ENCODE measurements around the gene MMP17. TPM values are rescaled to one million over a fixed set of nuclear protein-coding genes. Genes with fewer than 3 reads are reported as not detected.

MMP17 gene
- total and polyA plus RNA-seq, 2 donors (not counting 1 experiment from before 2014, with no cell fraction given): 14.8 to 140 TPM

DNA sequence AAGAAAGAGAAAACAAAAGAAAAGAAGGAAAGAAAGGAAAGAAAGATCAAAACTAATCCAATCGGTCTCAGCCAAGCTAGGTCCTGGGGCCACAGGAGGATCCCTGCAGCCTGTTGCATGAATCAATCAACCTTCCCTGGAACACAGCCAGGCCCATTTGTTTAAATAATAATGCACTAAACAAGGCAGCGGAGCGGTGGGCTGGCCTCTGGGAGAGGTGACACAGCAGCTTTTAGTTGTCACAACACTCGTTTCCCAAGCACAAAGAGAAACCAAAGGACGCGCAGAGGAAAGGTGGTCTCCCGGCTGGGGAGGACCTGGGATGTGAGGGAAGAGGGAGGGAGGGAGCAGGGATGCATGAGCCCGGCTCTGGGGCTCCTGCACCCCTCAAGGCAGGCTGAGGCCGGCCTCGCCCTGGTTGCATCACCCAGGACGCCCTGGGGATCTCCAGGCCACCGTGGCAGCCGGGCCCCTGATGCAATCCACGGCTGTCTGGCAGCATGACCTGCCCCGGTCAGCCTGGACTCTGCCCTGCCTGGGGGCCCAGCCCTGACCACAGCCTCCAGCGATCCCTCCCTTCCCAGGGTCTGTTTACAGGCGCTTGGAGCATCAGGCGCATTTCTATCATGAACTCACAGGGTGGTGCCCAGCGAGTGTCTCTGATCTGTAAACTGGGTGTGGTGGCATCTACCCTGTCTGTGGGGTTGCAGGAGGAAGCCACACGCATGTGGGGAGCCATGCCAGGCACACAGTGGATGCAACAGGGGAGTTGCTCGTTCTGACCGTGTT is 32.5 kb downstream of the MMP17 start:
- no peak overlapping the region for H3K9ac ChIP-seq (ENCODE audit: low read length)

More for the DNA sequence above, 32.5 kb downstream of the MMP17 start:
- Mint-ChIP-seq H3K27ac (no peak overlapping the region), H3K4me1 (peaks cover 2% of the 10 kb centered on the region), H3K9me3 (ENCODE audit: insufficient read depth) (no peaks in the 10 kb centered on the region), H3K27me3 (peaks cover 15% of the 10 kb centered on the region), H3K4me3 (no peak overlapping the region)
- TF ChIP-seq, protein P1, sequence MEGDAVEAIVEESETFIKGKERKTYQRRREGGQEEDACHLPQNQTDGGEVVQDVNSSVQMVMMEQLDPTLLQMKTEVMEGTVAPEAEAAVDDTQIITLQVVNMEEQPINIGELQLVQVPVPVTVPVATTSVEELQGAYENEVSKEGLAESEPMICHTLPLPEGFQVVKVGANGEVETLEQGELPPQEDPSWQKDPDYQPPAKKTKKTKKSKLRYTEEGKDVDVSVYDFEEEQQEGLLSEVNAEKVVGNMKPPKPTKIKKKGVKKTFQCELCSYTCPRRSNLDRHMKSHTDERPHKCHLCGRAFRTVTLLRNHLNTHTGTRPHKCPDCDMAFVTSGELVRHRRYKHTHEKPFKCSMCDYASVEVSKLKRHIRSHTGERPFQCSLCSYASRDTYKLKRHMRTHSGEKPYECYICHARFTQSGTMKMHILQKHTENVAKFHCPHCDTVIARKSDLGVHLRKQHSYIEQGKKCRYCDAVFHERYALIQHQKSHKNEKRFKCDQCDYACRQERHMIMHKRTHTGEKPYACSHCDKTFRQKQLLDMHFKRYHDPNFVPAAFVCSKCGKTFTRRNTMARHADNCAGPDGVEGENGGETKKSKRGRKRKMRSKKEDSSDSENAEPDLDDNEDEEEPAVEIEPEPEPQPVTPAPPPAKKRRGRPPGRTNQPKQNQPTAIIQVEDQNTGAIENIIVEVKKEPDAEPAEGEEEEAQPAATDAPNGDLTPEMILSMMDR (IDR thresholded peaks at IDR 0.05): no peak
- TF ChIP-seq EZH2 (IDR thresholded peaks at IDR 0.05; ENCODE audit: borderline replicate concordance, insufficient read depth, low read depth, low read length, poor library complexity, severe bottlenecking): no peak
- 74% methylated on average over 16 of the region's 22 CpGs for WGBS (ENCODE audit: insufficient coverage)
- H2AFZ ChIP-seq (ENCODE audit: insufficient read depth, low read depth, low read length, poor library complexity, severe bottlenecking): no peak overlapping the region
- no peak for ATAC-seq (ENCODE audit: low read depth)
- DNase-seq: no peak
- no peaks in the 10 kb centered on the region for H3K79me2 ChIP-seq (ENCODE audit: control insufficient read depth, insufficient read depth, low read length)
- no peak overlapping the region for H3K4me2 ChIP-seq (replicated peaks; ENCODE audit: low read depth, low read length, poor library complexity, severe bottlenecking)
- H3K36me3 ChIP-seq (replicated peaks in 1 of 2; ENCODE audit: control extremely low read depth in 1 of 2, control insufficient read depth in 1 of 2, extremely low read depth in 1 of 2, insufficient read depth in 2 of 2, low read length in 1 of 2): no peaks in the 10 kb centered on the region
- no peaks in the 10 kb centered on the region for H3K4me1 ChIP-seq (ENCODE audit: control insufficient read depth in 2 of 2, insufficient read depth in 2 of 2, low read length in 2 of 2)
- H3K9me3 ChIP-seq (ENCODE audit: control extremely low read depth in 1 of 3, control insufficient read depth in 2 of 3, insufficient read depth in 1 of 3, low read length in 2 of 3): peaks cover 0 to 5% (median 0%) of the 10 kb centered on the region in 3 donors
- no peaks in the 10 kb centered on the region for H4K20me1 ChIP-seq (ENCODE audit: control insufficient read depth, insufficient read depth, low read length, poor library complexity, severe bottlenecking)
- intact Hi-C loops (cut with micrococcal nuclease): no loop called here
- ChIA-PET CTCF (no interaction called here), POLR2A (no interaction called here)
- peaks cover 0 to 14% (median 0%) of the 10 kb centered on the region in 4 experiments for H3K27me3 ChIP-seq (replicated peaks in 1 of 4; ENCODE audit: control extremely low read depth in 1 of 4, control insufficient read depth in 3 of 4, insufficient read depth in 4 of 4, low read length in 3 of 4)
- H3K27ac ChIP-seq (ENCODE audit: low read length in 2 of 2): no peak overlapping the region
- H3K4me3 ChIP-seq (ENCODE audit: control extremely low read depth in 1 of 5, extremely low read depth in 1 of 5, insufficient read depth in 1 of 5, low read depth in 2 of 5, low read length in 4 of 5): no peak overlapping the region
